HG03432 (cell line): Measurements from ENCODE around the gene MTA1.

Experiments
- ATAC-seq: cut with Tn5 transposase; IDR thresholded peaks from one replicate; pipeline ENCODE4 v1.9.1; 2021; ENCODE audit warnings: mild to moderate bottlenecking, moderate library complexity; ENCODE audit not compliant: unreplicated experiment

The MTA1 gene

DNA sequence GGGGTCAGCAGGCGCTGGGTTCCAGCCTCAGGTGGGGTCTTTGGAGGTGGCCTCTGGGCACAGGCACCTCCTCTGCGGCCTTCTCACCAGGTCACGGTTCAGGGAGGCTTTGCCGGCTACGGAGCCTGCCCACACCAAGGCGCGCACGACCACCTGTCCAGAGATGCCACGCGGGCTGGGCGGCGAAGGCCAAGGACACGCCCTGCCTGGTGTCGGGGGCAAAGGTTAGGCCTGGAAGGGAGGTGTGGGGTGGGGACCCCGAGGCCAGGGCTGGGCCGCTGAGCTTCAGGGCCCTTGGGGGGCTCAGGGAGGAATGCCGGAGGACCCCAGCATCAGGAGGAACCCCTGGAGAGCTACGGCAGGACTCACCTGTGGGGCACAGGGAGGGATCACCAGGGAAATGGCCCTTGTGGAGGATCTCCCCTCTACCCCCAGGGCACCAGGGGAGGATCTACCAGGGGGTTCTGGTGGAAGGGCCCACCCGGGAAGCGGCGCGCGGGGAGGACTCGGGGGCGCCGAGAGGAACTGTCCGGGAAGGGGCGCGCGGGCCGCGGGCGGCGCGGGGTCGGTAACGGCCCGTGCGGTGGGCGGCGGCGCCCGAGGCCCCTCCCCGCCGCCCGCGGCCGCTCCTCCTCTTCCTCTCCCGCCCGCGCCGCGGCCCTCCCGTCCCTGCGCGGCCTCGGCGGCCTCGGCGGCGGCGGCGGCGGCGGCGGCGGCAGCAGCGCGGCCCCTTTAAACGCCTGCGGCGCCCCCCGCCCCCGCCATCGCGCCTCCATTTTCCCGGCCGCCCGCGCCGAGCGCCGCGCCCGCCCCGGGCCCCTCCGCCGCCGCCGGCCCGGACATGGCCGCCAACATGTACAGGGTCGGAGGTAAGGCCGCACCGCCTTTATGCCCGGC lies at the start of gene MTA1:
Gene MTA1, plus strand, starts transcription at position 633 of the 897 bp plus-strand sequence. Its CDS starts 209 bp downstream, at position 842.
- ATAC-seq = peak; percentile 57

- no peak for ATAC-seq
Observed at GRCh38 chr14:105374389-105374788, 45.2 kb upstream of the MTA1 start.

DNA sequence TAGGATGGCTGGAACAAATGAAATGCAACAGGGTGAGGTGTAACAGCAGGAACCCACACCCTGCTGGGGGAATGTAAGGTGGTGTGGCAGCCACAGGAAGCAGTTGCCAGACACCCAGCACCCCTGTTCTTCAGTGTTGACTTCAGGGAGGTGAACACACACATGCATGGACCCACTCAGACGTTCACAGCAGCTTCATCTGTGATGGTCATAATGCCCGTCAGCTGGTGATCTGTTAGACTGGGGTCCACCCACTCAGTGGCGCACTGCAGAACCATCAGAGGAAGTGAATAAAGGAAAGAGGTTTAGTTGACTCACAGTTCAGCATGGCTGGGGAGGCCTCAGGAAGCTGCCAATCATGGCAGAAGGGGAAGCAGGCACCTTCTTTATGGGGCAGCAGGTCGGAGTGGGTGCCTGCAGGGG lies 44.0 kb upstream of the MTA1 start:
- ATAC-seq = no peak

- no peak for ATAC-seq
Observed at GRCh38 chr14:105376521-105377440, 42.8 kb upstream of the MTA1 start.

DNA sequence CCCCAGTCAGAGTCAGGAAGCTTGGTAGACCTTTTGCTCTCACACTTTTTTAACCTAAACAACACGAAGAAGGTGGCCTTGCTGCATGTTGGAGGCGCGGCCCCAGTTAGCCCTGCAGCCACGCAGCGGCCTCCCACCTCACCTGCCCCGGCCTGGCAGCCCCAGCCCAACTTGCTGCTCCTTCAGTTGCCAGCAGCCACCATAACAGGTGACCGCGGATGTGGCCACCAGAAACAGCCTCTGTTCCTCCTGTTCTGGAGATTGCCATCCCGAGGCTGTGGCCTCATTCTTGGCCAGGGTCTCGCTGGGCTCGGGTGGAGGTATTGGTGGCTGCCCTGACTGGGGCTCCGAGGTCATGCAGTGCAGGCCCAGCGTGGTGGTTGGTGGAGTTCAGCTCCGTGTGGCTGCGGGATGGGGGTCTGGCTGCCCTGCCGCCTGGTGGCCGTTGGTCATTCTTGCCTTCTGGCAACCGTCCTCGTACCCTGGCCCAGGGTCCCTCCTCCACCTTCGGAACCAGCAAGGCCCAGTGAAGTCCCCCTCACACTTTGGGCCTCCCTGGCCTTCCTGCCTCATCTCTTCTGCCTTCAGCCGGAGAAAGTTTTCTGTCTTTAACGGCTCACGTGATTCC lies 42.0 kb upstream of the MTA1 start:
- ATAC-seq = no peak

DNA sequence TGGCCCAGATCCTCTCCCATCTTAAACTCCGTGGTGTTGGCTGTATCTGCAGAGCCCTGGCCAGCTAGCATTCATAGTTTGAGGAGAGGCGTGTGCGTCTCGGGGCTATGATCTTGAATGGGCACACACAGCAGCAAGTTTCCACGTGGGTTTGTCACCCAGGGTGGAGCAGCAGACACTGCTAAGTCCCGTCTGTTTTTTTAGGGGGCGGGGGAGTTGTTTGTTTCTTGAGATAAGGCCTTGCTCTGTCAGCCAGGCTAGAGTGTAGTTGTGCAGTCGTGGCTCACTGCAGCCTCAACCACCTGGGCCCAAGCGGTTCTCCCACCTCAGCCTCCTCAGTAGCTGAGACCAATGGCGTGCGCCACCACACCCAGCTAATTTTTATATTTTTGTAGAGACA lies 41.4 kb upstream of the MTA1 start:
- no peak for ATAC-seq

GRCh38 chr14:105378873-105379685 lies 40.5 kb upstream of the MTA1 start:
- no peak for ATAC-seq

GRCh38 chr14:105379946-105380345 lies 39.7 kb upstream of the MTA1 start:
- ATAC-seq = no peak

- no peak for ATAC-seq
Observed at GRCh38 chr14:105380756-105381155, 38.9 kb upstream of the MTA1 start.

DNA sequence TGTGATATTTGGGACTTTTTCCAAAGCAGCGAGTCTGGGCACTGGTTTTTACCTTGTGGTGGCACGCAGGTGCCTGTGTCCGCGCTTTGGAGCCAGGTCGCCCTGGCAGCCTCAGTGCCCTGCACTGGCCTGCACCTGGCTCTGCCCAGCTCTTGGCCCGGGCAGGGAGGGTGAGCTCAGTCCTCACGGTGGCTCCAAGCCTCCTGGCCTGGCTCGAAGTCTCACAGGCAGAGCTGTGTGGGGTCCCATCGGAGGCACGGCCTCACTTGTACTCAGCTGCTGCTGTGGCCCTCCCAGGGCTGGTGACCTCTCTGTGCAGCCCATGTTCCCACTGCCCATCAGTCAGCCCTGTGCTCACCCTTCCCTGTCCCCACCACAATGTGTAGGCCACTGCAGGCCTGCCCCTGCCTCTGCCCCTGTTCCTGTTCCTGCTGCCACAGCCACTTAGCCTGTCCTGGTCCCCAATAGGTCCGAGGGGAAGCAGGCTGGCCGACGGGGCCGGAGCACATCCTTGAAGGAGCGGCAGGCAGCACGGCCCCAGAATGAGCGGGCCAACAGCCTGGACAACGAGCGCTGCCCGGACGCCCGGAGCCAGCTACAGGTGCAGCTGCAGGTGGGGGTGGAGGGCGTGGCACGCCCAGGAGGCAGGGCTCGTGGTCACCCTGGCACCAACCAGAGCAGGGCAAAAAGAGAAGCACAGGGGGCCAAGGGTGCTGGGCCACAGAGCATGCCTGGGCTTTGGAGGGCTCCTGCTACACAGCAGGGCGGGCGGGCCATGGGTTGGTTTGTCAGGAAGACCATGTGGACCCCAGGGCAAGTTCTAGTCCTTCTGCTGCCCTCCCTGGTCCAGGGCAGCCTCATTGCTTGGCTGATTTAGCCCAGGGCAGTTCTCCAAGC lies 37.9 kb upstream of the MTA1 start:
- no peak for ATAC-seq

- ATAC-seq = no peak
Observed at GRCh38 chr14:105382343-105383082, 37.1 kb upstream of the MTA1 start.

GRCh38 chr14:105383083-105383730 lies 36.4 kb upstream of the MTA1 start:
- no peak for ATAC-seq

DNA sequence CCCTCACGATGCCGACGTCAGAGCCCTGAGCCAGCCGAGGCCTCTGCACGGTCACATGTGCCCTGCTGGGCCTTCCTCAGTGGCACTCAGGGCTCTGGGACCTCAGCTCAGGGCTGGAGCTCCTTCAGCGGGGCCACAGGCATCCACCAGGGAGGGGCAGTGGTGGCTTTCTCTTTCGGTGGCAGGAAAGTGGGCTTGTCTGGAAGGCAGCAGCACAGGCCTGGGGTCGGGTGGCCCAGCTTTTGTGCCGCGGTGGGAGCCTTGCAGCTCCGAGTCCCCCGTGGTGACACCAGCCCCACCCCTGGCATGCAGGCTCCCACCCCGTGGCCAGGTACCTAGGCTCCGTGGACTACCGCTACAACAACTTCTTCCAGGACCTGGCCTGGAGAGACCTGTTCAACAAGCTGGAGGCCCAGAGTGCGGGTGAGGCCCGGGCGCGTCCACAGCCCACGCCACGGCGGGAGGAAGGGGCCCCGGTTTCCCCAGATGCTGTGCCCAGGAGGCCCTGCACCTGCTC lies 35.5 kb upstream of the MTA1 start:
- ATAC-seq = no peak

DNA sequence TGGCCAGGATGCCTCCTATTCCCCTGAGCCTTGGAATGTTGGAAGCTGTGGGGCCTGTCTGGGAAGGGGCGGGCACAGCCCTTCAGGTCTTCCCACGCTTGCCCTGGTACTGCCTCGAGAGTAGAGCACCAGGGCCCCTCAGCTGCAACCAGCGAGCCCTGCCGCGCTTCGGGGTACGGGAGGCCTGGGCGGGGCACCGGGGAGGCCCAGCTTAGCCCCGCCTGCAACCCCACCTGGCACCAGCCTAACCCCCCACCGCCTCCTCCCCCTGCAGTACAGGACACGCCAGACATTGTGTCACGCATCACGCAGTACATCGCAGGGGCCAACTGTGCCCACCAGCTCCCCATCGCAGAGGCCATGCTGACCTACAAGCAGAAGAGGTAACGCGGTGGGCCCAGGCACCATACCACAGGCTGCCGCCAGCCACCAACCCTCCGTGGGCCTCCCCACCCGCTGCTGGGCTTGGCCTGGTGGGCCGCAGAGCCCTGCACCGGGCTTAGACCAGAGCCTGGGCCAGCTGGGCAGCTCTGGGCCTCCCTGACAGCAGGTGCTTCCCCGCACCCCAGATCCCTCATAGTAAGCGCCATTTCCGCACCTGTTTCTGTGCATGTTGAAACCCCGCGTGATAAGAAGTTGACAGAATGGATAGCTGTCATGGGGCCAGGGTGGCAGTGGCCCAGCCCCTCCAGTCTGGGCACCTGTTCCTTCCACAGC lies 34.9 kb upstream of the MTA1 start:
- ATAC-seq = no peak

DNA sequence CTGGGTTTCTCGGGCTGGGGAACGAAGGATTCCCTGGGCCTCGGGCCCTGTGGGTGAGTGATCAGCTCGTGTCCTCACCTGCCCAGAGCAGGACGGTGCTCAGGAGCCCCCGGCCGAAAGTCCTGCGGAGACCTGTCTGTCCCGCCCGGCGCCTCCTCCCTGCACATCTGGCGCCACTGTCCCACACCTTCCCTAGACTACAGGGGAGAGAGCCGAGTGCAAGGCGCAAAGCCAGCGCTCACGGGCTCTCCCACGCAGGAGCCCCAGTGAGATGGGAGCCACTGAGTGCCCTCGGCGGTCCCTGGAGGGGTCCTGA lies 34.3 kb upstream of the MTA1 start:
- no peak for ATAC-seq

DNA sequence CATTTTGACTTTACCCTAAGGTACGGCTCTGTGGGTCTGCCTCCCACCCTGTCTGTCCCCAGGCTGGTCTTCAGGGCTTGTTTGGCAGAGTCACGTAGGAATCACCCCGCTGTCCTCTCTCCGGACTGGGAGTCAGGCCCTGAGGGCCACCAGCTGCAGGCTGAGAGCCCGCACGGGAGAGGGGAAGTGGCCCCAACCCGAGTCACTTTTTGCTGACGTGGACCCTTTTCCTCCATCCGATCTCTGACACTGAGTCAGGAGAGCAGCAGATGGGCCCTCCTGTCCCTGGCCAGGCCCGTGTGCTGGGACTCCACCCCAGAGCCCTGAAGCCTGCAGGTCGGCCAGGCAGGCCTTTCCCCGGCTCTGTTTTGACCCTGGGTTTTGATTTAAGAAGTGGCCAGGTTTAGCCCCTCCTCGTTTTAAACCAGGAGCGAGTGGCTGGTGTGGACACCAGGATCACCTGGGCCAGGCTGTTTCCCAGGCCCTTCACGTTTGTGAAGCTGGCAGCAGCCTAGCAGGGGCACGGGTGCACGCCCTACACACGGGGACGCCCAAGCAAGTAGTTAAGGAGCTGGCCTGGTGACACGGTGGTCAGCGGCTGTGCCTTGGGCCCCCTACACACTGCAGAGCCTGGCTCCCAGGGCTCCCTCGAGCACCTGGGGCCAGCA lies 33.8 kb upstream of the MTA1 start:
- no peak for ATAC-seq
